NCI-H2171 treated with DMSO at 0.1 percent for 48 hours (cell line): Measurements from ENCODE around the gene RBCK1.

Source experiments
- DNase-seq: peaks from one replicate; lab custom pipeline; 2025; lab: John Stamatoyannopoulos, UW

RBCK1 gene

DNA sequence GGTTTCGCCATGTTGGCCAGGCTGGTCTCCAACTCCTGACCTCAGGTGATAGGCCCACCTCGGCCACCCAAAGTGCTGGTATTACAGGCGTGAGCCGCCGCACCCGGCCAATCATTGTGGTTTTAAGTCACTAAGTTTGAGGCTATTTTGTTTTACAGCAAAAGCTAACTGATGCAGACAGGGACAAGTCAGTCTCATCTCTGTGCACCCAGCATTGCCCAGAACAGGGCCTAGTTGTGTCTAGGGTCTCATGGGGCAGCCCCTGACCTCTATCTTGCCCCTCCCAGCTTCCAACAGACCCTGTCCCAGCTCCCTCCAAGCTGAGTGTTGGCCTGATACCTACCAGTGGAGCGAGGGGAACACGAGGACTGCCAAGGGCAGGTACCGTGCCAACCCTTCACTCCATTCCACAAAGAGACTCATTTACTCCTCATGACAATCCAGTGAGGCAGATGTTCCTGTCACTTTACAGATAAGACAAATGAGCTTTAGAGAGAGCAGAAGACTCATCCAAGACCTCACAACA is 8.9 kb upstream of the RBCK1 start:
- DNase-seq: no peak

DNA sequence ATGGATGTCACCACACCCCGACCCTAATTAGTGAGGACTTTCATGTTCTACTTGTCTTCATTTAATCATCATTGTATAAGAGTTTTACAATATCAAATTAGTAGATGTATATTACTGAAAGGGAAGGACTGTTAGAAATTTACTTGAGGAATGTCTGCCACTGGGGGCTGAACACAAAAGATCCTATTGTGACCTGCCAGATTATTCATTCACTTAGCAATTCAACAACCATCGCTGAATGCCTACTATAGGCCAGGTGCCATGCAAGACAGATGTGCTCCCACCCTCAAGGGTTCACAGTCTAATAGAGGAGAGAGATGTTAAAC is 8.0 kb upstream of the RBCK1 start:
- DNase-seq: no peak

DNA sequence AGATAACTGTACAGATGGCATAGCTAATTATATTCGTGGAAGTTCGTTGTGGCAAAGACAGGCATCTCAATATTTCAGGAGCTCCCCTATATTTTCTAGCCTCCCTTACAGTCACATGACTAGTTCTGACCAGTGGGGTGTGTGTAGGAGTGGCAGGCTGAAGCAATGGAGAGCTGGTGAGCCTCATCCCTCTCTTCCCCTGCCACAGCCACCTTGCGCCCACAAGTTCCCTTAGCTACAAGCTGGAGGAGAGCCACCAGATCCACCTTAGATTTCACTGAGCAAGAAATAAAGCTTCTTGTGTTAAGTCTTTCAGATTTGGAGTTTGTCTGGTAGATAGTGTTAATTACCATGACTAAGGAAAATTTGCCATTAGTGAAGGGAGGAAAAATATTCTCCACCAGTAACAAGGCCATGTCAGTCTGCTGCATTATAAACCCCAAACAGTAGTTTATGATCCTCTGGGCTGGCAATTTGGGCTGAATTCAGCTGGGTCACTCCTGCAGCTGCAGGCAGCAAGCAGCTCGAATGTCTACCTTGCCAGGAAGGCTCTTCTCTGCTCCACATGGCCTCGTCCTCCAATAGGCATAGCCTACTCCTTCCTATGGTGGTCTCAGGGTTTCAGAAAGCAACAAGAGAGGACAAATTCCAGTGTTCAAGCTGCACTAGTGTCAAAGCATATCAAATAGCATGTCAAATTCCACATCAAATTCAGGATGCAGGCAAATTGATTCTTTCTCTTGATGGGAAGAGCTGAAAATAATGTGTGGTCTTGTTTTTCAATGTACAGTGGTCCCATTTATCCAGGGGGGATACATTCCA is 7.4 kb upstream of the RBCK1 start:
- DNase-seq: peak; percentile 99

DNA sequence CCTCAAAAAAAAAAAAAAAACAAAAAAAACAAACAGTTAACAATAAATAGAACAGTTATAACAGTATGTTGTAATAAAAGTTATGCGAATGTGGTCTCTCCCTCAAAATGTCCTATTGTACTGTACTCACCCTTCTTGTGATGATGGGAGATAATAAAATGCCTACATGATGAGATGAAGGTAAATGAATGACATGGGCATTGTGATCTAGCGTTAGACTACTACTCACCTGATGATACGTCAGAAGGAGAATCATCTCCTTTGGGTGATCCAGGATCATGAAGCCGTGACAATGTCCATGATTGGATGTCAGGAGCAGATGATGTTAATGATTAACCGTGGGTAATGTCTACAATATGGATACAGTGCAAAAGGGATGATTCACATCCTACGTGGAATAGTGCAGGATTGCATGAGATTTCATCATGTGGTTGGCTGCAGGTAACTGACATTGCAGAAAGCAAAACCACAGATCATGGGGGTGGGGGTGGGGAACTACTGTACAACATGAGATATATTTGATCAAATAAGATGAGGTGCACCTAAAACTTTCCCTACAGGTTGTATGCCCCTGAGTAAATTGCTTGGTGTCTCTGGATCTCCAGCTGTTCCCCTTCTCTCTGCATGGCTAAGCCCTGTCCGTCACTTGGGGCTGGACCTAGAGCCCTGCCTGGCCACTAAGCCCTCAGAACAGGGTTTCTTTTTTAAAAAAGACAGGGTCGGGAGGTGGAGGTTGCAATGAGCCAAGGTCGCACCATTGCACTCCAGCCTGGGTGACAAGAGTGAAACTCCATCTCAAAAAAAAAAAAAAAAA is 6.2 kb upstream of the RBCK1 start:
- DNase-seq: no peak

DNA sequence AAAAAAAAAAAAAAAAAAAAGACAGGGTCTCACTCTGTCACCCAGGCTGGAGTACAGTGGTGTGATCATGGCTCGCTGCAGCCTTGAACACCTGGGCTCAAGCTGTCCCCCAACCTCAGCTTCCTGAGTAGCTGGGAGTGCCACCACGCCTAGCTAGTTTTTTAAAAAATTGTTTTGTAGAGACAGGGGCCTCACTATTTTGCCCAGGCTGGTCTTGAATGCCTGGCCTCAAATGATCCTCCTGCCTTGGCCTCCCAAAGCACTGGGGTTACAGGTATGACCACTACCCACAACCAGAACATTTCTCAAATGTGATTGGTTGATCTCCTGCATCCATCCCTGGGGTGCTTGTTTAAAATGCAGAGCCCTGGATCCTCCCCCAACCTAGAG is 5.6 kb upstream of the RBCK1 start:
- no peak for DNase-seq

DNA sequence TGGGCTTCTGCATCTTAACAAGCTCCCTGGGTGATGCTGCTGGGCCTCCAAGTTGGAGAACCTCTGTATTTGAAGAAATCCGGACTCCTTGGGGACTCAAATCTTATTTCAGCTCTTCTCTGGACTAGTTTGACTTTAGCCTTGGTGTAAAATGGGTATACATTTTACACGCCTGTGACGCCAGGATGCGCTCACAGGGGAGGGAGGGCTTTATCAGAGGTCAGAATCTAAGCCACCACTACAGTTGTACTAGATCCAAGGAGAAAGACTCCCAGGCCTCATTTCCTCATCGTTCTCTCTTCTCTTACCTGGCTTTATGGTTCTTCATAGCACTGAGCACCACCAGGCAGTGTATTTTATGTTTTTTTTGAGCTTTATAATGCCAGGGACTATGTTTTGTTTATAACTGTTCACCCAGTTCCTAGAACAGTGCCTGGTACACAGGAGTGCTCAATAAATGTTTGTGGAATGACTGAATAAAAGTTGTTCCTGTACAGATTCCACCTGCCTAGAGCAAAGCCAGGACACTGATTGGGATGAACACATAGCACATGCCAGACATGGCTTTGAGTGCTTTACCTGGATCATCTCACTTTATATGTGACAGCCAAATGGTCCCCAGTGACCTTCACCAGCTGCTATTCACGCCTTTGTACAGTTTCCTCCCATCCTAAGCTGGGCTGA is 5.1 kb upstream of the RBCK1 start:
- DNase-seq: no peak

DNA sequence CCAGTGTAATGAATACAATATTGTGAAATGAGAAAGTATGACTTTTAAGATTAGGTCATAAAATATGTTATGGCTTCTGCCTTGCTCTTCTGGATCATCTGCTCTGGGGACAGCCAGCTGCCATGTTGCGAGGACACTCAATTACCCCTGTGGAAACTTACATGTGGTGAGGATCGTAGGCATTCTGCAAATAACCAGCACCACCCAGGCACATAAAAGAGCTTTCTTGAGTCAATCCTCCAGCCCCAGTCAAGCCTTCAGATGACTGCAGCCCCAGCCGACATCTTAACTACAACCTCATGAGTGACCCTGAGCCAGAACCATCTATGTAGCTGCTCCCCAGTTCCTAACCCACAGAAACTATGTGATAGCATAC is 4.5 kb upstream of the RBCK1 start:
- DNase-seq: no peak

DNA sequence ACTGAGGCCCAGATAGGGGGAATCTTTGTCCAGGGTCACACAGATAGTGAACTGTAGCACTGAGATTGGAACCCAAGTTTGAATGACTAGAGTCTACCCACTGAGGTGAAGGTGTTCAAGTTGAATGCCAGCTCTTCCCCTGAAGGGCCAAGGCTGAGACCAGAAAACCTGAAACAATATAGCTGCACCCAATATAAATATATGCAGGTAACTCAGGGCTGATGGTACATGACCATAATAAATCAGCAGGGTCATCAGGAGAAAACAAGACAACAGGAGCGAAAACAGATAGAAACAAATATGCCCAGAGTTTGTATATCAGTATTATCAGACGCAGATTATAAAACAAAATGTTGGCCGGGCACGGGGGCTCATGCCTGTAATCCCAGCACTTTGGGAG is 4.0 kb upstream of the RBCK1 start:
- DNase-seq: no peak

DNA sequence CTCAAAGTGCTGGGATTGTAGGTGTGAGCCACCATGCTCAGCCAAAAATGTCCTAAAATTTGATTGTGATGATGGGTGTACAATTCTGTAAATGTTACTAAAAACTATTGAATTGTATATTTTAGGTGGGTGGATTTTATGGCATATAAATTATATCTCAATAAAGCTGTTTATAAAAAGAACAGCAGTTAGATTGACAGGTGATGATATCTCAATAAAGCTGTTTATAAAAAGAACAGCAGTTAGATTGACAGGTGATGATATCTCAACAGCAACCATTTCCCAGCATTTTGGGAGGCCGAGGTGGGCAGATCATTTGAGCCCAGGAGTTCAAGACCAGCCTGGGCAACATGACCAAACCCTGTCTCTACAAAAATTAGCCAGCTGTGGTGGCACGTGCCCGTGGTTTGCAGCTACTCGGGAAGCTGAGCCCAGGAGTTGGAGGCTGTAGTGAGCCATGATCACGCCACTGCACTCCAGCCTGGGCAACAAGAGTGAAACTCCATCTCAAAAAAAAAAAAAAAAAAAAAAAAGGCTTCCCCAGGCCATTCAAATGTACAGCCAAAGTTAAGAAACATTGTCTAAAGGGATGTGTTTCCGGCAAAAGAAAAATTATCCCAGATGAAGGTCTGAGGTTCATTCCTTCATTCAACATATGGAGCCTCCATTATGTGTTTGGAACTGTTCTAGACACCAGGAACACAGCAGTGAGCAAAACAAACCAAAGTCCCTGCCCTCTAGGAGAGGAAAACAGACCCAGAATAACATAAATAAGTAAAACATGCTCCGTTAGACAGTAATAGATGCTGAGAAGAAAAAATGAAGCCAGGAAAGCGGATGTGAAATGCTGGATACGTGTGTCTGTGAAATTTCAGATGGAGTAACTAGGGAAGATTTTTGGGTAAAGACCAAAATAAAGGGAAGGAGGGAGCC is 1.6 kb upstream of the RBCK1 start:
- peak; percentile 28 for DNase-seq

DNA sequence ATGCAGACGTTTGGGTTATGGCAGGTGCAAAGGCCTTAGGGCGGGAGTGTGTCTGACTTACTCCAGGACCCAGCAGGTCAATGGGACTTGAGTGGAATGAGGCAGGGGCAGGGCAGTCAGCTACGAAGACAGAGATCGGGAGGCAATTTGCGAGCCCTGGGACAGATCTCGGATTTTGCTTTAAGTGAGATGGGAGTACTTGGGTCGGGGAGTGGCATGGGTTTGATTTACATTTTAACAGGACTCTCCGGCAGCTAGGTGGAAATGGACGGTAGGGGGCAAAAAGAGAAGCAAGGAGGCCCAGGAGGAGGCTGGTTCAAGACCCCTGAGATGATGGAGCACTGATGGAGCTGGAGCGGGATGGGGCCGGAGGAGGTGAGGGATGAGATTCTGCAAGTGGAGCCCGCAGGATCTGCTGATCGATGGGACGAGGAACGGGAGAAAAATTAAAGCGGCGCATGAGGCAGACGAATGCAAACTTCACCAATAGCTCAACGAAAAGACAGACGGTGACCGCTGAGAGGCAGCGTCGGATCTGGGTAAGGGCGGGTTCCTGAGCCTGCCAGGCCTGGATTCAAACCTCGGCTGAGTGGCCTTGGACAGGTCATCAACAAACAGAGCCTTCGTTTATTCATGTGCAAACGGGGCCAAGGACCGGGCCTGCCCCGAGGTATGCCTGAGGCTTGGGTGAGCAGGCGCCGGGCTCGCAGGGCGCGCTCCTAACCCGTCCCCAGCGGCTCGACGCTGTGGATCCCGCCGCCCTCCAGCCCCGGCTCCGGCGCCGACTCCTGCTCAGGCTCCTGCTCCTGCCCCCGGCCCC is 756 bp upstream of the RBCK1 start:
- DNase-seq: peak; percentile 86

DNA sequence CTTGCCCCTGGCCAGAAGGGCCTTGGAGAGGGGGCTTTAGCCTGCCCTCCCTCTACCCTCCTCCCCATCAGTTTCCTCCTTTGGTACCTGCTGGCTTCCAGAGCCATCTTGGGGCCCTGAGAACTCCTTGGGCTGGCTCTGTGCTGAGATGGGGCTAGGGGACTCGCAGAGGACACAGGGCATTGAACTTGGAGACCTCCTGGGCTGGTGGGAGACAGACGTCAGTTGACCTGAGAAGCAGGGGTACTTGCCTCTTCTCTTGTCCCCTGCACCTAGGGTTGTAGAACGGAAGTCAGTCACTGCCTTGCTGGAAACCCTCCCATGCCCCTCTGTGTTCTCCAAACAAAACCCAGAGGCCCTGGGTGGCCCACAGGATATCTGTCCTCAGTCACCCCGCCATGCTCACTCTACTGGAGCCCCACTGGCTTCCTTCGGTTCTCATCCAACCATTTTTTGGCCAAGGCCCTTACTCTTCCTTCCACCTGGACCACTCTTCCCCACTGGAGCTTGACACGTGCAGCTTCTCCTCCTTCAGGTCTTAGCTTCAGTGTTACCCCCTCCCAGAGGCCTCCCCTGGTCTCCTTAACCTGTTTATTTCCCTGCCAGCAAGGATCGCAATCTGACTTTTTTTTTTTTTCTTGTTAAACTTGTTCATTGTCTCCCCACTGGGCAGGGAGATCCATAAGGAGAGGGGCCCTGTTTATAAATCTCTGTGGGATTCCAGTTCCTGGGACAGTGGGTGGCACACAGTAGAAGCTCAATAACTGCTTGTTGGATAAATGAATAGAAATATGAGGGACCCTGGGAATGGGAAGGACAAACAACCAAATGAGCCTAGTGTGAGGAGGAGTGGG is 971 bp downstream of the RBCK1 start:
- DNase-seq: peak; percentile 45

DNA sequence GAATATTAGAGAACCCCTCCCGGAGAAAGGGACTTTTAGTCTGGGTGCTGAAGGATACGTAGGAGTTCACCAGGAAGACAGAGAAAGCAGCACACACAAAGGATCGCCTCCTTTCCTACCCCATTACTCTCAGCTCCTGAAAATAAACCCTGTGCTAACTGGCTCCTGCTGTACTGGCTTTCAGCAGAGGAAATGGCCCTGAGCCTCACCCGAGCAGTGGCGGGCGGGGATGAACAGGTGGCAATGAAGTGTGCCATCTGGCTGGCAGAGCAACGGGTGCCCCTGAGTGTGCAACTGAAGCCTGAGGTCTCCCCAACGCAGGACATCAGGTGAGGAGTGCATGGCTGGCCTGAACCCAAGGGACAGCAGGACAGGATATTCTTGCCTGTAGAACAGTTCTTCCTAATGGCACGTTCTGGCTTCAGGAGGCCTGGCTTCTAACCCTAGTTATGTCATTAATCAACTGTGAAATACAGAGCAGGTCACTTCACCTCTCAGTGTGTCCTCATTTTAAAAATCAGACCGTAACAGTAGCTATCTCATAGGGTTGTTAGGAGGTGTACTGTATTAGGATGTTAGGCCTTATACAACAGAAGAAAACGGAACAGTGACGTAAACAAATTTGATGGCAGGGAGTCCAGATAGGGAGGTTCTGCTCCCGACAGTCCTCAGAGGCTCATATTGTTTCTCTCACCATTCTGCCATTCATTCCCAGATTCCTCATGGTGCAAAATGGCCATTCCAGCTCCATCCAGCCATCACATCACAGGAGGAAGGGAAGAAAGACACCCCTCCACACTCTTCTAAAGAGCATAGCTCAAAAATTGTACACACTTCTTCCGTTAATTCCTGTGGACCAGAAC is 1.8 kb downstream of the RBCK1 start:
- peak; percentile 85 for DNase-seq

DNA sequence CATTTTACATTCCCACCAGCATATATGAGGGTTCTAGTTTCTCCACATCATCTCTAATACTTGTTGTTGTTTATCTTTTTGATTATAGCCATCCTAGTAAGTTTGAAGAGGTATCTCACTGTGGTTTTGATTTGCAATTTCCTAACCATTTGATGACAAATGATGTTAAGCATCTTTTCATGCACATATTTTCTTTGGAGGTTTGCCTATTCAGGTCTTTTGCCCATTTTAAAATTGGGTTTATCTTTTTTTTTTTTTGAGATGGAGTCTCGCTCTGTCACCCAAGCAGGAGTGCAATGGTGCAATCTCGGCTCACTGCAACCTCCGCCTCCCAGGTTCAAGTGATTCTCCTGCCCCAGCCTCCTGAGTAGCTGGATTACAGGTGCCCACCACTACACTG is 4.0 kb downstream of the RBCK1 start:
- DNase-seq: no peak

DNA sequence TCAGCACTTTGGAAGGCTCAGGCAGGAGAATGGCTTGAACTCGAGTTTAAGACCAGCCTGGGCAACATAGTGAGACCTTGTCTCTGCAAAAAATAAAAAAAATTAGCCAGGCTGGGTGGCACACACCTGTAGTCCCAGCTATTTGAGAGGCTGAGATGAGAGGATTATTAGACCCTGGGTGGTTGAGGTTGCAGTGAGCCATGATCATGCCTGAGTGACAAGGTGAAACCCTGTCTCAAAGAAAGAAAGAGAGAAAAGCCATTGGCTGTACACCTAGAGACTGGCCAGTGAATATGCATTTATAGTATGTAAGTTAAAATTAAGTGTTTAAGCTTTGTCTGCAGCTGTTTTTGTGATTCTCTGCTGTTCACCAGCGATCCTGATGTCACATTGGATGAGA is 6.1 kb downstream of the RBCK1 start:
- DNase-seq: no peak

DNA sequence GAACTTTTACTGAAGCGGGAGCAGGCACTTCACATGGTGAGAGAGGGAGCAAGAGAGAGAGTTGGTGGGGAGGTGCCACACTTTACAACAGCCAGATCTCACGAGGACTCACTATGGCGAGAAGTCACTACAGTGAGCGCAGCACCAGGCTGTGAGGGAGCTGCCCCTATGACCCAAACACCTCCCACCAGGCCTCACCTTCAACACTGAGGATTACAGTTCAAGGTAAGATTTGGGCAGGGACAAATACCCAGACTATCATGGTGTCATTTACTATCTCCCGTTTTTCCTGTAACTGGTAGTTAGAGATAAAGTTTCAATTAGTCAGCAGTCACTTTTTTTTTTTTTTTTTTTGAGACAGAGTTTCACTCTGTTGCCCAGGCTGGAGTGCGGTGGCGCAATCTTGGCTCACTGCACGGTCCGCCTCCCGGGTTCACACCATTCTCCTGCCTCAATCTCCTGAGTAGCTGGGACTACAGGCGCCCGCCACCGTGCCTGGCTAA is 7.8 kb downstream of the RBCK1 start:
- no peak for DNase-seq

DNA sequence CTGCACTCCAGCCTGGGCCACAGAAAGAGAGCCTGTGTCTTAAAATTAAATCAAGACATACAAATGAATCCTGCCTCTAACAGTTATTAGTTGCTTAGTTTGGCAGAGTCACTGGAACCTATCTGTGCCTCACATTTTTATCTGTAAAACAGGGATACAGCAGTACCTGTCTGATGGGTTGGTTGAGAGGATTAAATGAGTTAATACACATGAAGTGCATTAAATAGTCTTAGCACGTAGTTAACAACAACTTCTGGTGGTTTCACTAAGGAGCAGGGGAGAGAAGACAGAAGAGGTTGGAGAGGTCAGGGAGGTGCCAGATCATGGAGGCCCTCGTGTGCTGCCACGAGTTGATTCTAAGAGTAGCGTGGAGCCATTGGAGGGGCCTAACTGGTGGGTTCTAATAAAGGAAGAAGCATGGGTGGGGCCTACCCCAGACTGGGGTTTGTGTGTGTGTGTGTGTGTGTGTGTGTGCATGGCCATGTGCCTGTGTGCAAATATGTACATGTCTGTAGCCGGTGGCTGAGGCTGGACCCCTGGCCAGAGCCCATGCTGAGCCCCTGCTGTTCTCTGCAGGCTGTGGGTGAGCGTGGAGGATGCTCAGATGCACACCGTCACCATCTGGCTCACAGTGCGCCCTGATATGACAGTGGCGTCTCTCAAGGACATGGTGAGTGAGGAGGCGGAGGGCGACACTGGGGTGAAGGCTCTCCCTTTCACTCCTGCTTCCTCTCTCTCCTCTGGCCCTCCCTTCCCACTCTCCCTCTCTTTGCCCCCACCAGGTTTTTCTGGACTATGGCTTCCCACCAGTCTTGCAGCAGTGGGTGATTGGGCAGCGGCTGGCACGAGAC is 9.1 kb downstream of the RBCK1 start:
- DNase-seq: no peak

DNA sequence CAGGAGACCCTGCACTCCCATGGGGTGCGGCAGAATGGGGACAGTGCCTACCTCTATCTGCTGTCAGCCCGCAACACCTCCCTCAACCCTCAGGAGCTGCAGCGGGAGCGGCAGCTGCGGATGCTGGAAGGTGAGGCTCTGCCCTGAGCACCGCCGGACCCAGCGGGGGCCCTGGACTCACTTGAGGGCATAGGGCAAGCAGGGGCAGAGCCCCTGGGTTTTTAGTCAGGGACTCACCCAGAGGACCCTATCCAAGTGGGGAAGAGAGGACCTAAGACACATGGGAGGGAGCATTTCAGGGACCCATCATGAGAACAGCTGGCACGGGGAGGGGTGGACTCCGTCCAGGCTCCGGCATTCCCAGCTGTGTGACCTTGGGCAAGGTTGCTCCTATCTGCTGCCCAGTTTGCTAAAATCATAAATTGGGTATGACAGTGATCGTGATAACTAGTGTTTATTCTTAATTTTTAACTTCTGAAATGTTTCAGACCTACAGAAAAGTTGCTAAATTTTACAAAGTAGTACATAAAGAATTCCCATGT is 9.8 kb downstream of the RBCK1 start:
- no peak for DNase-seq
